Stimulated activated naive CD8-positive, alpha-beta T cell treated with anti-CD3 and anti-CD28 coated beads, Interleukin-15, amount 100 ng/mL, for 72 hours (primary cell): Measurements from ENCODE around the gene CFL2.

ENCODE experiments used
- ATAC-seq: fragments of 150-1000 bp; cut with Tn5 transposase; 2 replicates; pipeline ENCODE4 v1.10.0; 2021; ENCODE audit warnings: mild to moderate bottlenecking, moderate library complexity
- DNase-seq, 2 donors: peaks; one replicate each; pipeline ENCODE4 v3.0.0; 2021 to 2022
- H3K27ac Mint-ChIP-seq, 2 donors: one replicate each; pipeline ENCODE4 v1.8.0; 2022; ENCODE audit warnings: mild to moderate bottlenecking in 2 of 2, mixed read lengths in 2 of 2, moderate library complexity in 2 of 2
- H3K27me3 Mint-ChIP-seq: one replicate; pipeline ENCODE4 v1.8.0; 2022; ENCODE audit warnings: mixed read lengths
- H3K4me1 Mint-ChIP-seq: one replicate; pipeline ENCODE4 v1.8.0; 2022; ENCODE audit warnings: mild to moderate bottlenecking, mixed read lengths
- H3K4me3 Mint-ChIP-seq, 2 donors: one replicate each; pipeline ENCODE4 v1.8.0; 2022; ENCODE audit warnings: mild to moderate bottlenecking in 2 of 2, mixed read lengths in 2 of 2, moderate library complexity in 1 of 2
- H3K9me3 Mint-ChIP-seq, 2 donors: one replicate each; pipeline ENCODE4 v1.8.0; 2022; ENCODE audit warnings: mixed read lengths in 2 of 2

The CFL2 gene

GRCh38 chr14:34692898-34693227, 21.5 kb downstream of the CFL2 start:
- Mint-ChIP-seq H3K4me3 (peak overlapping the region; percentile 59 to 71), H3K4me1 (peaks cover 11% of the 10 kb centered on the region), H3K9me3 (no peaks in the 10 kb centered on the region), H3K27me3 (no peaks in the 10 kb centered on the region), H3K27ac (no peak overlapping the region)
- no peak for ATAC-seq
- DNase-seq, result no peak

- Mint-ChIP-seq H3K27ac (no peak overlapping the region), H3K27me3 (no peaks in the 10 kb centered on the region), H3K4me1 (peaks cover 11% of the 10 kb centered on the region), H3K9me3 (no peaks in the 10 kb centered on the region), H3K4me3 (no peak overlapping the region)
- ATAC-seq (no peak), DNase-seq (no peak)
These were observed 22.0 kb downstream of the CFL2 start for GRCh38 chr14:34692348-34692747.

GRCh38 chr14:34691206-34691605, 23.2 kb downstream of the CFL2 start:
- H3K9me3 Mint-ChIP-seq, result no peaks in the 10 kb centered on the region
- no peak overlapping the region for H3K27ac Mint-ChIP-seq
- H3K4me1 Mint-ChIP-seq, result peaks cover 11% of the 10 kb centered on the region
- ATAC-seq (no peak), DNase-seq (no peak)
- H3K4me3 Mint-ChIP-seq, result no peak overlapping the region
- peaks cover 1% of the 10 kb centered on the region for H3K27me3 Mint-ChIP-seq

- Mint-ChIP-seq H3K9me3 (no peaks in the 10 kb centered on the region), H3K4me3 (no peak overlapping the region), H3K27ac (no peak overlapping the region), H3K4me1 (peaks cover 11% of the 10 kb centered on the region), H3K27me3 (peaks cover 9% of the 10 kb centered on the region)
- ATAC-seq, result no peak
- DNase-seq, result no peak
These were observed 25.8 kb downstream of the CFL2 start for GRCh38 chr14:34688470-34689206.

GRCh38 chr14:34685819-34686428, 28.5 kb downstream of the CFL2 start:
- Mint-ChIP-seq H3K27me3 (peaks cover 9% of the 10 kb centered on the region), H3K4me3 (no peak overlapping the region), H3K9me3 (no peaks in the 10 kb centered on the region), H3K4me1 (peaks cover 5% of the 10 kb centered on the region), H3K27ac (peak overlapping the region in 1 of 2 donors; percentile 37)
- ATAC-seq (no peak), DNase-seq (no peak)

GRCh38 chr14:34684578-34684977, 29.8 kb downstream of the CFL2 start:
- H3K27ac Mint-ChIP-seq, result no peak overlapping the region
- ATAC-seq, result no peak
- peaks cover 5% of the 10 kb centered on the region for H3K4me1 Mint-ChIP-seq
- peaks cover 9% of the 10 kb centered on the region for H3K27me3 Mint-ChIP-seq
- no peak overlapping the region for H3K4me3 Mint-ChIP-seq
- DNase-seq, result no peak
- H3K9me3 Mint-ChIP-seq, result no peaks in the 10 kb centered on the region

- H3K27me3 Mint-ChIP-seq, result peaks cover 9% of the 10 kb centered on the region
- peak in 1 of 2 donors; percentile 22 for DNase-seq
- ATAC-seq, result peak; percentile 93
- peak overlapping the region in 1 of 2 donors; percentile 71 for H3K27ac Mint-ChIP-seq
- H3K4me3 Mint-ChIP-seq, result no peak overlapping the region
- H3K4me1 Mint-ChIP-seq, result peaks cover 5% of the 10 kb centered on the region
- H3K9me3 Mint-ChIP-seq, result no peaks in the 10 kb centered on the region
These were observed 31.5 kb downstream of the CFL2 start for GRCh38 chr14:34682787-34683321.

- ATAC-seq (no peak), DNase-seq (no peak)
- H3K9me3 Mint-ChIP-seq, result no peaks in the 10 kb centered on the region
- peaks cover 5% of the 10 kb centered on the region for H3K4me1 Mint-ChIP-seq
- peak overlapping the region in 1 of 2 donors; percentile 14 for H3K27ac Mint-ChIP-seq
- no peak overlapping the region for H3K4me3 Mint-ChIP-seq
- peaks cover 5% of the 10 kb centered on the region for H3K27me3 Mint-ChIP-seq
These were observed 33.5 kb downstream of the CFL2 start for GRCh38 chr14:34680806-34681479.

- DNase-seq (no peak), ATAC-seq (no peak)
- Mint-ChIP-seq H3K9me3 (no peaks in the 10 kb centered on the region), H3K4me1 (peaks cover 5% of the 10 kb centered on the region), H3K27me3 (no peaks in the 10 kb centered on the region), H3K27ac (no peak overlapping the region), H3K4me3 (no peak overlapping the region)
These were observed 35.7 kb downstream of the CFL2 start for GRCh38 chr14:34678735-34679134.

- no peak overlapping the region for H3K4me3 Mint-ChIP-seq
- H3K4me1 Mint-ChIP-seq, result peaks cover 5% of the 10 kb centered on the region
- no peaks in the 10 kb centered on the region for H3K27me3 Mint-ChIP-seq
- H3K9me3 Mint-ChIP-seq, result no peaks in the 10 kb centered on the region
- H3K27ac Mint-ChIP-seq, result no peak overlapping the region
- ATAC-seq (no peak), DNase-seq (no peak)
These were observed 36.1 kb downstream of the CFL2 start for GRCh38 chr14:34678306-34678705.

GRCh38 chr14:34676516-34677211, 37.7 kb downstream of the CFL2 start:
- Mint-ChIP-seq H3K27ac (no peak overlapping the region), H3K27me3 (no peaks in the 10 kb centered on the region), H3K4me3 (no peak overlapping the region), H3K9me3 (no peaks in the 10 kb centered on the region), H3K4me1 (no peaks in the 10 kb centered on the region)
- ATAC-seq (no peak), DNase-seq (no peak)

- ATAC-seq (no peak), DNase-seq (no peak)
- no peak overlapping the region for H3K27ac Mint-ChIP-seq
- H3K4me1 Mint-ChIP-seq, result no peaks in the 10 kb centered on the region
- H3K27me3 Mint-ChIP-seq, result no peaks in the 10 kb centered on the region
- H3K9me3 Mint-ChIP-seq, result no peaks in the 10 kb centered on the region
- no peak overlapping the region for H3K4me3 Mint-ChIP-seq
These were observed 40.7 kb downstream of the CFL2 start for GRCh38 chr14:34673702-34674101.

GRCh38 chr14:34671716-34672115, 42.7 kb downstream of the CFL2 start:
- Mint-ChIP-seq H3K9me3 (no peaks in the 10 kb centered on the region), H3K27ac (no peak overlapping the region), H3K27me3 (no peaks in the 10 kb centered on the region), H3K4me1 (no peaks in the 10 kb centered on the region), H3K4me3 (no peak overlapping the region)
- ATAC-seq, result no peak
- no peak for DNase-seq

GRCh38 chr14:34668111-34668510, 46.3 kb downstream of the CFL2 start:
- ATAC-seq (no peak), DNase-seq (no peak)
- H3K27me3 Mint-ChIP-seq, result no peaks in the 10 kb centered on the region
- H3K4me3 Mint-ChIP-seq, result no peak overlapping the region
- H3K27ac Mint-ChIP-seq, result no peak overlapping the region
- H3K4me1 Mint-ChIP-seq, result peaks cover 7% of the 10 kb centered on the region
- peaks cover 0 to 4% of the 10 kb centered on the region in 2 donors for H3K9me3 Mint-ChIP-seq

GRCh38 chr14:34667007-34667406, 47.4 kb downstream of the CFL2 start:
- Mint-ChIP-seq H3K9me3 (peaks cover 0 to 4% of the 10 kb centered on the region in 2 donors), H3K27ac (no peak overlapping the region), H3K4me1 (peaks cover 7% of the 10 kb centered on the region), H3K27me3 (no peaks in the 10 kb centered on the region), H3K4me3 (no peak overlapping the region)
- DNase-seq (no peak), ATAC-seq (no peak)
